ENCODE results near the gene IGFBP3.

DNA sequence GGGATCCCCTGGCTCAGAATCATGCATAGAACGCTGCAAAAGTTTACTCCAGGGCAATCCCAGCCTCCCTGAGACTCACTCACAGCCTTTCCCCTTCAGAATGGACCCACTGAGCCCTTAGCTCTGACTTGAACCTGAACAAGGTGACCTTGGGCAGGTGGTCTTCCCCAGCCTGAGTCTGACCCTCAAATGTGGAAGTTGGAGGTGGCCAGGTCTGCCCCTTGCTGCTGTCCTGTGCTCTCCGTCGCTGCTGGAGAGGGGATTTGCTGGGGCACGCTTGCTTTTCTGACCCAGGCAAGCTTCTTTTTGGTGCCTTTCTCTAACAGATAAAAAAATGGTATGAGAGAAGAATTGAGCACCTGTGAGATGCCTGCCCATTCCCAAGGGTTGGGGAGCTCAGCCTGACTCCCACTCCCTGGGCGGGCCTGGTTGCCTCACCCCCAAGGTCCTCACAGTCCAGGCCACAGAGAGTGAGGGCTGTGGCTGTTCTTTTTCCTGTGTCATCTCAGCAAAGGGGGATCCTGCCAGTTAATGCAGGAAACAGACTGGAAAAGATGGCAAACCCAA, 46.6 kb upstream of the IGFBP3 start:
- TF ChIP-seq, protein P1, sequence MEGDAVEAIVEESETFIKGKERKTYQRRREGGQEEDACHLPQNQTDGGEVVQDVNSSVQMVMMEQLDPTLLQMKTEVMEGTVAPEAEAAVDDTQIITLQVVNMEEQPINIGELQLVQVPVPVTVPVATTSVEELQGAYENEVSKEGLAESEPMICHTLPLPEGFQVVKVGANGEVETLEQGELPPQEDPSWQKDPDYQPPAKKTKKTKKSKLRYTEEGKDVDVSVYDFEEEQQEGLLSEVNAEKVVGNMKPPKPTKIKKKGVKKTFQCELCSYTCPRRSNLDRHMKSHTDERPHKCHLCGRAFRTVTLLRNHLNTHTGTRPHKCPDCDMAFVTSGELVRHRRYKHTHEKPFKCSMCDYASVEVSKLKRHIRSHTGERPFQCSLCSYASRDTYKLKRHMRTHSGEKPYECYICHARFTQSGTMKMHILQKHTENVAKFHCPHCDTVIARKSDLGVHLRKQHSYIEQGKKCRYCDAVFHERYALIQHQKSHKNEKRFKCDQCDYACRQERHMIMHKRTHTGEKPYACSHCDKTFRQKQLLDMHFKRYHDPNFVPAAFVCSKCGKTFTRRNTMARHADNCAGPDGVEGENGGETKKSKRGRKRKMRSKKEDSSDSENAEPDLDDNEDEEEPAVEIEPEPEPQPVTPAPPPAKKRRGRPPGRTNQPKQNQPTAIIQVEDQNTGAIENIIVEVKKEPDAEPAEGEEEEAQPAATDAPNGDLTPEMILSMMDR (IDR thresholded peaks at IDR 0.05) = no peak
- TF ChIP-seq POLR2A (IDR thresholded peaks at IDR 0.05) = no peak

All from right lobe of liver (tissue), 4 donors.